SJSA1 (cell line): ENCODE results near the gene DCAF7. TPM values are rescaled to one million over a fixed set of nuclear protein-coding genes. Genes with fewer than 3 reads are reported as not detected.

Source experiments
- DNase-seq, 2 experiments: peaks; one replicate each; pipeline ENCODE4 v3.0.0-alpha.2; 2015 to 2020; ENCODE audit warnings: low spot score in 2 of 2, low read depth in 1 of 2
- H3K27ac ChIP-seq: fragments of 250-450 bp; sonication (Bioruptor Pico); 2 replicates; pipeline ENCODE4 v1.5.1; 2020; ENCODE audit warnings: mild to moderate bottlenecking, moderate library complexity
- H3K27me3 ChIP-seq: fragments of 250-450 bp; sonication (Bioruptor Pico); replicated peaks from 2 replicates; pipeline ENCODE4 v1.5.1; 2020; ENCODE audit warnings: mild to moderate bottlenecking, moderate library complexity
- H3K36me3 ChIP-seq: fragments of 250-450 bp; sonication (Bioruptor Pico); 2 replicates; pipeline ENCODE4 v1.5.1; 2020; ENCODE audit warnings: mild to moderate bottlenecking
- H3K4me1 ChIP-seq: fragments of 250-450 bp; sonication (Bioruptor Pico); replicated peaks from 2 replicates; pipeline ENCODE4 v1.6.1; 2021; ENCODE audit warnings: mild to moderate bottlenecking
- H3K4me3 ChIP-seq: fragments of 250-450 bp; sonication (Bioruptor Pico); 2 replicates; pipeline ENCODE4 v1.5.1; 2020; ENCODE audit warnings: mild to moderate bottlenecking
- H3K9me3 ChIP-seq: fragments of 250-450 bp; sonication (Bioruptor Pico); replicated peaks from 2 replicates; pipeline ENCODE4 v1.5.1; 2020; ENCODE audit warnings: mild to moderate bottlenecking
- total RNA-seq: library from RNA; depleted of rRNA; stranded (reverse); fragments of >200 nt; shearing (Covaris generic); gene quantifications from 2 replicates; pipeline ENCODE4 v1.2.3, GENCODE V29; 2014

The DCAF7 gene
- total RNA-seq, 1 experiment from 2014 or later: 68.5 TPM

GRCh38 chr17:63568563-63568962 is 18.3 kb downstream of the DCAF7 start:
- peaks cover 18% of the 10 kb centered on the region for H3K36me3 ChIP-seq
- no peaks in the 10 kb centered on the region for H3K9me3 ChIP-seq
- no peak overlapping the region for H3K4me3 ChIP-seq
- DNase-seq: no peak
- peaks cover 10% of the 10 kb centered on the region for H3K4me1 ChIP-seq
- H3K27me3 ChIP-seq: no peaks in the 10 kb centered on the region
- no peak overlapping the region for H3K27ac ChIP-seq

- H3K27me3 ChIP-seq: no peaks in the 10 kb centered on the region
- peaks cover 10% of the 10 kb centered on the region for H3K4me1 ChIP-seq
- H3K4me3 ChIP-seq: no peak overlapping the region
- peaks cover 21% of the 10 kb centered on the region for H3K36me3 ChIP-seq
- no peaks in the 10 kb centered on the region for H3K9me3 ChIP-seq
- H3K27ac ChIP-seq: no peak overlapping the region
- DNase-seq: peak in 1 of 2 experiments; percentile 24
These were observed 21.5 kb downstream of the DCAF7 start for GRCh38 chr17:63571632-63572310.

GRCh38 chr17:63573634-63574033 is 23.4 kb downstream of the DCAF7 start:
- Histone ChIP-seq H3K36me3 (peaks cover 28% of the 10 kb centered on the region), H3K27me3 (no peaks in the 10 kb centered on the region), H3K9me3 (no peaks in the 10 kb centered on the region), H3K4me1 (peaks cover 10% of the 10 kb centered on the region), H3K4me3 (no peak overlapping the region), H3K27ac (no peak overlapping the region)
- DNase-seq: no peak

GRCh38 chr17:63578027-63578768 is 27.9 kb downstream of the DCAF7 start:
- Histone ChIP-seq H3K27ac (no peak overlapping the region), H3K36me3 (peaks cover 57% of the 10 kb centered on the region), H3K4me3 (no peak overlapping the region), H3K4me1 (no peaks in the 10 kb centered on the region), H3K27me3 (no peaks in the 10 kb centered on the region), H3K9me3 (no peaks in the 10 kb centered on the region)
- no peak for DNase-seq

GRCh38 chr17:63578769-63579111 is 28.5 kb downstream of the DCAF7 start:
- Histone ChIP-seq H3K36me3 (peaks cover 62% of the 10 kb centered on the region), H3K9me3 (no peaks in the 10 kb centered on the region), H3K4me1 (no peaks in the 10 kb centered on the region), H3K4me3 (no peak overlapping the region), H3K27me3 (no peaks in the 10 kb centered on the region), H3K27ac (no peak overlapping the region)
- no peak for DNase-seq

GRCh38 chr17:63579633-63580032 is 29.4 kb downstream of the DCAF7 start:
- Histone ChIP-seq H3K4me1 (no peaks in the 10 kb centered on the region), H3K27me3 (no peaks in the 10 kb centered on the region), H3K4me3 (no peak overlapping the region), H3K36me3 (peaks cover 69% of the 10 kb centered on the region), H3K27ac (no peak overlapping the region), H3K9me3 (no peaks in the 10 kb centered on the region)
- DNase-seq: no peak

GRCh38 chr17:63587770-63588169 is 37.5 kb downstream of the DCAF7 start:
- DNase-seq: no peak
- H3K27me3 ChIP-seq: no peaks in the 10 kb centered on the region
- no peaks in the 10 kb centered on the region for H3K4me1 ChIP-seq
- H3K36me3 ChIP-seq: peaks cover 87% of the 10 kb centered on the region
- H3K4me3 ChIP-seq: no peak overlapping the region
- no peak overlapping the region for H3K27ac ChIP-seq
- no peaks in the 10 kb centered on the region for H3K9me3 ChIP-seq

- no peaks in the 10 kb centered on the region for H3K9me3 ChIP-seq
- no peak overlapping the region for H3K4me3 ChIP-seq
- no peak for DNase-seq
- H3K27me3 ChIP-seq: no peaks in the 10 kb centered on the region
- H3K4me1 ChIP-seq: no peaks in the 10 kb centered on the region
- peaks cover 86% of the 10 kb centered on the region for H3K36me3 ChIP-seq
- H3K27ac ChIP-seq: no peak overlapping the region
These were observed 38.5 kb downstream of the DCAF7 start for GRCh38 chr17:63588797-63589196.

GRCh38 chr17:63589646-63590045 is 39.4 kb downstream of the DCAF7 start:
- Histone ChIP-seq H3K36me3 (peaks cover 80% of the 10 kb centered on the region), H3K4me3 (no peak overlapping the region), H3K27ac (no peak overlapping the region), H3K4me1 (no peaks in the 10 kb centered on the region), H3K9me3 (no peaks in the 10 kb centered on the region), H3K27me3 (no peaks in the 10 kb centered on the region)
- DNase-seq: no peak

GRCh38 chr17:63592797-63593196 is 42.5 kb downstream of the DCAF7 start:
- H3K4me3 ChIP-seq: no peak overlapping the region

GRCh38 chr17:63595132-63595531 is 44.9 kb downstream of the DCAF7 start:
- Histone ChIP-seq H3K4me1 (peaks cover 2% of the 10 kb centered on the region), H3K4me3 (no peak overlapping the region), H3K36me3 (peaks cover 33% of the 10 kb centered on the region), H3K9me3 (no peaks in the 10 kb centered on the region), H3K27me3 (no peaks in the 10 kb centered on the region), H3K27ac (no peak overlapping the region)
- no peak for DNase-seq

More at GRCh38 chr17:63592797-63593196, 42.5 kb downstream of the DCAF7 start:
- peaks cover 54% of the 10 kb centered on the region for H3K36me3 ChIP-seq
- no peaks in the 10 kb centered on the region for H3K4me1 ChIP-seq
- H3K27ac ChIP-seq: no peak overlapping the region
- no peak for DNase-seq
- no peaks in the 10 kb centered on the region for H3K9me3 ChIP-seq
- no peaks in the 10 kb centered on the region for H3K27me3 ChIP-seq

GRCh38 chr17:63596856-63597586 is 46.7 kb downstream of the DCAF7 start:
- H3K4me3 ChIP-seq: no peak overlapping the region
- H3K36me3 ChIP-seq: peaks cover 23% of the 10 kb centered on the region
- no peak for DNase-seq
- H3K27me3 ChIP-seq: no peaks in the 10 kb centered on the region
- no peaks in the 10 kb centered on the region for H3K9me3 ChIP-seq
- no peak overlapping the region for H3K27ac ChIP-seq
- peaks cover 12% of the 10 kb centered on the region for H3K4me1 ChIP-seq

- DNase-seq: no peak
- Histone ChIP-seq H3K4me3 (no peak overlapping the region), H3K27me3 (no peaks in the 10 kb centered on the region), H3K4me1 (peaks cover 12% of the 10 kb centered on the region), H3K27ac (no peak overlapping the region), H3K36me3 (peaks cover 19% of the 10 kb centered on the region), H3K9me3 (no peaks in the 10 kb centered on the region)
These were observed 48.0 kb downstream of the DCAF7 start for GRCh38 chr17:63598281-63598680.
